Mammary epithelial cell (primary cell): Measurements from ENCODE around the gene NAT8.

Source experiments
- EZH2 ChIP-seq: IDR thresholded peaks from 2 replicates; pipeline ENCODE4 v1.6.1; 2012; ENCODE audit warnings: low read length, inconsistent platforms, borderline replicate concordance
- TF ChIP-seq, protein P1 (sequence below), 2 donors: IDR thresholded peaks in 1 of 2; conservative IDR thresholded peaks in 1 of 2; 2 replicates each; pipeline ENCODE4 v1.5.1; 2011 to 2012; ENCODE audit warnings: inconsistent platforms in 2 of 2, low read length in 2 of 2, mild to moderate bottlenecking in 2 of 2, control low read depth in 1 of 2, low read depth in 1 of 2; ENCODE audit not compliant: insufficient read depth in 1 of 2; ENCODE audit errors: extremely low read depth in 1 of 2

DNA sequence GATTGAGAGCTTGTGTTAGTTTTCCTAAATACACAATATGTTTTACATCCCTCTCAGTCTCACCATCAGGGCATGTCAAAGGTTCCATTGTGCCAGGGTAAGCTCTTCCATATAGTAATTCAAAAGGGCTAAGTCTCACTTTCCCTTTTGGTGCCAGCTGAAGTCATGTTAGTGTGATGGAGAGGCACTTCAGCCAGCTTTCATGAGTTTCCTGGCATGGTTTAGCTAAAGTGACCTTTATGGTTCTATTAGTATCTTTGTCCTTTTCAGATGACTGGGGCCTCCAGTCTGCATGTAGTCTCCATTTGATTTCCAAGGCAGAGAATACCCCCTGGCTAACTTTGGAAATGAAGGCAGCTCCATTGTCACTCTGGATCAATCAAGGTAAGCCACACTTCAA is 27.2 kb downstream of the NAT8 start:
- TF ChIP-seq, protein P1, sequence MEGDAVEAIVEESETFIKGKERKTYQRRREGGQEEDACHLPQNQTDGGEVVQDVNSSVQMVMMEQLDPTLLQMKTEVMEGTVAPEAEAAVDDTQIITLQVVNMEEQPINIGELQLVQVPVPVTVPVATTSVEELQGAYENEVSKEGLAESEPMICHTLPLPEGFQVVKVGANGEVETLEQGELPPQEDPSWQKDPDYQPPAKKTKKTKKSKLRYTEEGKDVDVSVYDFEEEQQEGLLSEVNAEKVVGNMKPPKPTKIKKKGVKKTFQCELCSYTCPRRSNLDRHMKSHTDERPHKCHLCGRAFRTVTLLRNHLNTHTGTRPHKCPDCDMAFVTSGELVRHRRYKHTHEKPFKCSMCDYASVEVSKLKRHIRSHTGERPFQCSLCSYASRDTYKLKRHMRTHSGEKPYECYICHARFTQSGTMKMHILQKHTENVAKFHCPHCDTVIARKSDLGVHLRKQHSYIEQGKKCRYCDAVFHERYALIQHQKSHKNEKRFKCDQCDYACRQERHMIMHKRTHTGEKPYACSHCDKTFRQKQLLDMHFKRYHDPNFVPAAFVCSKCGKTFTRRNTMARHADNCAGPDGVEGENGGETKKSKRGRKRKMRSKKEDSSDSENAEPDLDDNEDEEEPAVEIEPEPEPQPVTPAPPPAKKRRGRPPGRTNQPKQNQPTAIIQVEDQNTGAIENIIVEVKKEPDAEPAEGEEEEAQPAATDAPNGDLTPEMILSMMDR (conservative IDR thresholded peaks at IDR 0.05 in 1 of 2, IDR thresholded peaks at IDR 0.05 in 1 of 2; ENCODE audit: extremely low read depth in 1 of 2, insufficient read depth in 1 of 2, low read depth in 1 of 2, low read length in 2 of 2), result no peak
- no peak for TF ChIP-seq EZH2
